SK-N-SH treated with all-trans-retinoic acid at 6 μM for 48 hours (cell line): ENCODE data around the gene NKD2.

ENCODE experiments used
- ATAC-seq: fragments of 200-7000 bp; cut with Tn5 transposase; 3 replicates; pipeline ENCODE4 v1.9.1; 2020; ENCODE audit warnings: mild to moderate bottlenecking, moderate library complexity
- ARNTL ChIP-seq: fragments of 450-650 bp; formaldehyde crosslinking; IDR thresholded peaks from 2 replicates; pipeline ENCODE4 v1.5.0; 2020; ENCODE audit warnings: low read depth, mild to moderate bottlenecking, moderate library complexity, borderline replicate concordance
- BACH2 ChIP-seq: fragments of 250-450 bp; sonication (Bioruptor Pico); IDR thresholded peaks from 2 replicates; pipeline ENCODE4 v1.9.0; 2021; ENCODE audit warnings: mild to moderate bottlenecking, borderline replicate concordance
- CREB5 ChIP-seq: fragments of 250-450 bp; sonication (Bioruptor Pico); IDR thresholded peaks from 2 replicates; pipeline ENCODE4 v1.5.1; 2020; ENCODE audit warnings: low read depth, mild to moderate bottlenecking, moderate library complexity
- CSRNP3 ChIP-seq: fragments of 250-450 bp; sonication (Bioruptor Pico); IDR thresholded peaks from 2 replicates; pipeline ENCODE4 v1.5.1; 2021; ENCODE audit warnings: mild to moderate bottlenecking, moderate library complexity
- ESRRG ChIP-seq: fragments of 250-450 bp; sonication (Bioruptor Pico); IDR thresholded peaks from 2 replicates; pipeline ENCODE4 v1.6.1; 2021; ENCODE audit warnings: mild to moderate bottlenecking
- GLIS3 ChIP-seq: fragments of 250-450 bp; sonication (Bioruptor Pico); IDR thresholded peaks from 2 replicates; pipeline ENCODE4 v1.5.0; 2020; ENCODE audit warnings: mild to moderate bottlenecking, moderate library complexity
- ISL1 ChIP-seq: fragments of 250-450 bp; sonication (Bioruptor Pico); IDR thresholded peaks from 2 replicates; pipeline ENCODE4 v2.1.2; 2022; ENCODE audit warnings: mild to moderate bottlenecking, moderate library complexity
- OSR1 ChIP-seq: fragments of 250-450 bp; sonication (Bioruptor Pico); IDR thresholded peaks from 2 replicates; pipeline ENCODE4 v1.8.0; 2022; ENCODE audit warnings: moderate library complexity, mild to moderate bottlenecking, inconsistent platforms
- PATZ1 ChIP-seq: fragments of 250-450 bp; sonication (Bioruptor Pico); IDR thresholded peaks from 2 replicates; pipeline ENCODE4 v1.8.0; 2020; ENCODE audit warnings: mild to moderate bottlenecking, moderate library complexity, borderline replicate concordance
- POU6F1 ChIP-seq: fragments of 250-450 bp; sonication (Bioruptor Pico); IDR thresholded peaks from 2 replicates; pipeline ENCODE4 v1.8.0; 2021; ENCODE audit warnings: low read depth, mild to moderate bottlenecking, moderate library complexity, borderline replicate concordance
- PPARA ChIP-seq: fragments of 250-450 bp; sonication (Bioruptor Pico); IDR thresholded peaks from 2 replicates; pipeline ENCODE4 v1.5.0; 2020; ENCODE audit warnings: mild to moderate bottlenecking, borderline replicate concordance
- RARB ChIP-seq: fragments of 250-450 bp; sonication (Bioruptor Pico); IDR thresholded peaks from 2 replicates; pipeline ENCODE4 v1.8.0; 2021; ENCODE audit warnings: mild to moderate bottlenecking, moderate library complexity
- SNAI2 ChIP-seq: fragments of 250-450 bp; sonication (Bioruptor Pico); IDR thresholded peaks from 2 replicates; pipeline ENCODE4 v1.5.0; 2020; ENCODE audit warnings: mild to moderate bottlenecking, moderate library complexity
- TOX ChIP-seq: fragments of 250-450 bp; sonication (Bioruptor Pico); IDR thresholded peaks from 2 replicates; pipeline ENCODE4 v1.8.0; 2021; ENCODE audit warnings: mild to moderate bottlenecking, moderate library complexity, borderline replicate concordance
- TSHZ2 ChIP-seq: fragments of 250-450 bp; sonication (Bioruptor Pico); IDR thresholded peaks from 2 replicates; pipeline ENCODE4 v1.5.0; 2020; ENCODE audit warnings: mild to moderate bottlenecking, moderate library complexity
- ZC3H10 ChIP-seq: fragments of 250-450 bp; sonication (Bioruptor Pico); IDR thresholded peaks from 2 replicates; pipeline ENCODE4 v1.5.1; 2021; ENCODE audit warnings: mild to moderate bottlenecking, moderate library complexity
- ZFP3 ChIP-seq: fragments of 250-450 bp; sonication (Bioruptor Pico); IDR thresholded peaks from 2 replicates; pipeline ENCODE4 v1.5.0; 2020; ENCODE audit warnings: mild to moderate bottlenecking, moderate library complexity
- ZFP30 ChIP-seq: fragments of 450-650 bp; formaldehyde crosslinking; IDR thresholded peaks from 2 replicates; pipeline ENCODE4 v1.5.0; 2022; ENCODE audit warnings: mild to moderate bottlenecking, moderate library complexity
- ZNF565 ChIP-seq: fragments of 450-650 bp; formaldehyde crosslinking; conservative IDR thresholded peaks from 2 replicates; pipeline ENCODE4 v1.5.0; 2020; ENCODE audit warnings: low read depth, mild to moderate bottlenecking, moderate library complexity
- ZNF70 ChIP-seq: fragments of 450-650 bp; formaldehyde crosslinking; IDR thresholded peaks from 2 replicates; pipeline ENCODE4 v1.5.0; 2020; ENCODE audit warnings: mild to moderate bottlenecking, moderate library complexity
- ZNF8 ChIP-seq: fragments of 450-650 bp; formaldehyde crosslinking; IDR thresholded peaks from 2 replicates; pipeline ENCODE4 v1.5.0; 2020; ENCODE audit warnings: mild to moderate bottlenecking, moderate library complexity

The NKD2 gene

GRCh38 chr5:994821-995220, 13.8 kb upstream of the NKD2 start:
- no peak for ATAC-seq
- TF ChIP-seq ISL1 (CRISPR knock-in tag) = no peak
- no peak for TF ChIP-seq TSHZ2
- TF ChIP-seq OSR1 = no peak
- no peak for TF ChIP-seq ESRRG (CRISPR knock-in tag)
- TF ChIP-seq ZFP30 = no peak
- TF ChIP-seq BACH2 = no peak
- no peak for TF ChIP-seq ZFP3
- TF ChIP-seq TOX (CRISPR knock-in tag) = no peak
- no peak for TF ChIP-seq CSRNP3
- TF ChIP-seq ARNTL (CRISPR knock-in tag) = no peak
- no peak for TF ChIP-seq ZNF70 (CRISPR knock-in tag)
- TF ChIP-seq PATZ1 (CRISPR knock-in tag) = no peak
- TF ChIP-seq CREB5 (CRISPR knock-in tag) = no peak
- TF ChIP-seq ZC3H10 = no peak
- no peak for TF ChIP-seq ZNF565 (CRISPR knock-in tag)
- no peak for TF ChIP-seq PPARA (CRISPR knock-in tag)
- no peak for TF ChIP-seq POU6F1
- TF ChIP-seq SNAI2 (CRISPR knock-in tag) = no peak
- TF ChIP-seq ZNF8 (CRISPR knock-in tag) = no peak
- no peak for TF ChIP-seq GLIS3 (CRISPR knock-in tag)

GRCh38 chr5:995318-995717, 13.3 kb upstream of the NKD2 start:
- ATAC-seq = no peak
- TF ChIP-seq ESRRG (CRISPR knock-in tag) (no peak), PPARA (CRISPR knock-in tag) (no peak), ISL1 (CRISPR knock-in tag) (no peak), CREB5 (CRISPR knock-in tag) (no peak), CSRNP3 (no peak), TOX (CRISPR knock-in tag) (no peak), ZFP30 (no peak), TSHZ2 (no peak), ZNF565 (CRISPR knock-in tag) (no peak), RARB (CRISPR knock-in tag) (no peak), ZFP3 (no peak)
